ENCODE data around the gene CSMD2. TPM values are rescaled to one million over a fixed set of nuclear protein-coding genes. Genes with fewer than 3 reads are reported as not detected.

Gene CSMD2
- total RNA-seq, 1 experiment from 2014 or later: 0.22 TPM

DNA sequence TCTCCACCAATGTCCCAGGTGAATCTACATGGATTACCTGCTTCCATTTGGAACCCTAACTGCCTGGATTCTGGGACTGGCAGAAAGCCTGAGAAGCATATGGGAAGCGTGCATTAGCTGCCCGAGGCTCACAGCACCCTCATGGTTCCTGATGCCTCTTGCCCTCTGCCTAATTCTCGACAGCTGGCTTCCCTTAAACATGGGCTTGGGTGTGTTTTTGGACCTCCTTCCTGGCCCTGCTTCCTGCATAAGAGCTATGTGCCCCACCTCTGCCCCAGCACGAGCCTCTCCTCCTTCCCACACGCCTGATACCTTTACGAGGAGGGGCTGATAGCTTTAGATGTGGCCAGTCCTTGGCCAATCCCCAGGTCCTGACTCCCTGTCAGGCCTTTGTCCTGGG lies 453.5 kb downstream of the CSMD2 start (continued):
- TF ChIP-seq YY1 (IDR thresholded peaks at IDR 0.05; ENCODE audit: extremely low read depth, insufficient replicate concordance, low read depth, low read length) (no peak), SIN3A (IDR thresholded peaks at IDR 0.05; ENCODE audit: low read depth) (no peak), CTCF (IDR thresholded peaks at IDR 0.05 in 2 of 3, conservative IDR thresholded peaks at IDR 0.05 in 1 of 3; ENCODE audit: borderline replicate concordance in 1 of 3, insufficient read depth in 1 of 3, low read depth in 2 of 3, low read length in 2 of 3) (no peak)

DNA sequence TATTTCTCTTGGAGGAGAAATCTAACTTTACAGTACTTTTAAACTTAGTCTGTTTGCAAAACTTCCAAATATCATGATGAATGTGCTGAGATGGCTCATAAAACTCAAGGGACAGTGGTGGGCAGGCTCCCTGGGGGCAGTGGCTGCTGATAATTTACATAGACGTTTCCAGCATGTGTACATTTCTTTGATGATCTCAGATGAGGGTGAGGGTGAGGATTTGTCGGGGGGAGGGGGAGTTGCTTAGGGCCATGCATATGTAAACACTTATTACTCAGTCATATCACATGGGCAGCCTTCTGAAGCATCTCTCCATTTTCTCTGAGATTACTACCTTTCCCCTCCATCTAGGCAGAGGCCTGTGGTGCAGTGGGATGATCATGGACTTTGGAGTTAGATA lies 454.1 kb downstream of the CSMD2 start:
- CTCF ChIA-PET: no interaction called here
- TF ChIP-seq YY1 (IDR thresholded peaks at IDR 0.05; ENCODE audit: extremely low read depth, insufficient replicate concordance, low read depth, low read length) (no peak), EZH2phosphoT487 (IDR thresholded peaks at IDR 0.05; ENCODE audit: borderline replicate concordance) (no peak), TCF7L2 (IDR thresholded peaks at IDR 0.05; ENCODE audit: borderline replicate concordance, extremely low read depth, insufficient read depth, insufficient read length) (no peak), ZFX (IDR thresholded peaks at IDR 0.05) (no peak), EGR1 (IDR thresholded peaks at IDR 0.05; ENCODE audit: low read depth) (no peak), SIN3A (IDR thresholded peaks at IDR 0.05; ENCODE audit: low read depth) (no peak), ZBTB33 (IDR thresholded peaks at IDR 0.05; ENCODE audit: extremely low read depth, insufficient replicate concordance, low read length) (no peak), RAD21 (IDR thresholded peaks at IDR 0.05; ENCODE audit: low read depth) (no peak), ELF1 (IDR thresholded peaks at IDR 0.05; ENCODE audit: borderline replicate concordance, low read depth) (no peak), POLR2AphosphoS5 (IDR thresholded peaks at IDR 0.05; ENCODE audit: low read depth, low read length) (no peak), ZNF274 (IDR thresholded peaks at IDR 0.05; ENCODE audit: low read depth, low read length) (no peak), CBX3 (IDR thresholded peaks at IDR 0.05; ENCODE audit: low read depth) (no peak), FOSL1 (IDR thresholded peaks at IDR 0.05; ENCODE audit: low read depth) (no peak), POLR2A (IDR thresholded peaks at IDR 0.05; ENCODE audit: borderline replicate concordance, extremely low read depth, insufficient read depth, insufficient read length) (no peak), SRF (IDR thresholded peaks at IDR 0.05; ENCODE audit: low read depth) (no peak), JUND (IDR thresholded peaks at IDR 0.05) (no peak), SP1 (IDR thresholded peaks at IDR 0.05; ENCODE audit: low read depth) (no peak)
- TF ChIP-seq, protein P1, sequence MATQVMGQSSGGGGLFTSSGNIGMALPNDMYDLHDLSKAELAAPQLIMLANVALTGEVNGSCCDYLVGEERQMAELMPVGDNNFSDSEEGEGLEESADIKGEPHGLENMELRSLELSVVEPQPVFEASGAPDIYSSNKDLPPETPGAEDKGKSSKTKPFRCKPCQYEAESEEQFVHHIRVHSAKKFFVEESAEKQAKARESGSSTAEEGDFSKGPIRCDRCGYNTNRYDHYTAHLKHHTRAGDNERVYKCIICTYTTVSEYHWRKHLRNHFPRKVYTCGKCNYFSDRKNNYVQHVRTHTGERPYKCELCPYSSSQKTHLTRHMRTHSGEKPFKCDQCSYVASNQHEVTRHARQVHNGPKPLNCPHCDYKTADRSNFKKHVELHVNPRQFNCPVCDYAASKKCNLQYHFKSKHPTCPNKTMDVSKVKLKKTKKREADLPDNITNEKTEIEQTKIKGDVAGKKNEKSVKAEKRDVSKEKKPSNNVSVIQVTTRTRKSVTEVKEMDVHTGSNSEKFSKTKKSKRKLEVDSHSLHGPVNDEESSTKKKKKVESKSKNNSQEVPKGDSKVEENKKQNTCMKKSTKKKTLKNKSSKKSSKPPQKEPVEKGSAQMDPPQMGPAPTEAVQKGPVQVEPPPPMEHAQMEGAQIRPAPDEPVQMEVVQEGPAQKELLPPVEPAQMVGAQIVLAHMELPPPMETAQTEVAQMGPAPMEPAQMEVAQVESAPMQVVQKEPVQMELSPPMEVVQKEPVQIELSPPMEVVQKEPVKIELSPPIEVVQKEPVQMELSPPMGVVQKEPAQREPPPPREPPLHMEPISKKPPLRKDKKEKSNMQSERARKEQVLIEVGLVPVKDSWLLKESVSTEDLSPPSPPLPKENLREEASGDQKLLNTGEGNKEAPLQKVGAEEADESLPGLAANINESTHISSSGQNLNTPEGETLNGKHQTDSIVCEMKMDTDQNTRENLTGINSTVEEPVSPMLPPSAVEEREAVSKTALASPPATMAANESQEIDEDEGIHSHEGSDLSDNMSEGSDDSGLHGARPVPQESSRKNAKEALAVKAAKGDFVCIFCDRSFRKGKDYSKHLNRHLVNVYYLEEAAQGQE (IDR thresholded peaks at IDR 0.05; ENCODE audit: low read depth): no peak
- Histone ChIP-seq H3K36me3 (ENCODE audit: control insufficient read depth in 1 of 2, insufficient read depth in 2 of 2, low read length in 2 of 2) (no peaks in the 10 kb centered on the region), H2AFZ (ENCODE audit: low read depth, low read length, poor library complexity, severe bottlenecking) (no peak overlapping the region), H3K9me2 (ENCODE audit: insufficient read depth) (no peaks in the 10 kb centered on the region), H3K9ac (ENCODE audit: low read length) (no peak overlapping the region), H3K4me2 (ENCODE audit: low read length) (no peak overlapping the region), H3K27ac (ENCODE audit: low read depth, low read length) (no peak overlapping the region), H4K20me1 (ENCODE audit: insufficient read depth) (no peaks in the 10 kb centered on the region), H3K9me3 (ENCODE audit: control insufficient read depth in 1 of 2, insufficient read depth in 1 of 2, low read depth in 1 of 2, low read length in 2 of 2) (no peaks in the 10 kb centered on the region), H3K79me2 (ENCODE audit: insufficient read depth, low read length) (no peaks in the 10 kb centered on the region), H3K4me1 (ENCODE audit: control insufficient read depth in 1 of 2, insufficient read depth in 2 of 2, low read length in 2 of 2) (no peaks in the 10 kb centered on the region), H3K4me3 (replicated peaks in 1 of 2; ENCODE audit: low read depth in 1 of 2, low read length in 2 of 2) (no peak overlapping the region), H3K27me3 (ENCODE audit: insufficient read depth, low read length) (peaks cover 48% of the 10 kb centered on the region)
- RAD21 ChIA-PET (ENCODE audit: low non-redundant PET in 1 of 2, low total read pairs in 2 of 2, uncharacterized antibody in 2 of 2, unreplicated experiment in 2 of 2): no interaction called here
- ATAC-seq (no peak), DNase-seq (ENCODE audit: low read depth, low spot score) (no peak)
- intact Hi-C loops (cut with micrococcal nuclease): no loop called here
- POLR2A ChIA-PET: no interaction called here
- BruUV-seq (replicated peaks): no TSS peak
